GM21526 (cell line): ENCODE measurements around the gene GRAPL.
A peak's percentile ranks its signal among the peaks of the same experiment; 100 is the strongest.
"Not testable (repeated sequence)": the region's sequence is repeated elsewhere in the genome, so short reads cannot be mapped to it uniquely, and the experiment has no call there.

Experiments
- ATAC-seq: cut with Tn5 transposase; IDR thresholded peaks from one replicate; pipeline ENCODE4 v1.9.1; 2021; ENCODE audit warnings: moderate library complexity; ENCODE audit not compliant: unreplicated experiment, low FRiP score

The GRAPL gene

GRCh38 chr17:19127148-19127980 is at the start of gene GRAPL:
Gene GRAPL (plus strand): TSS chr17:19127589. CDS start chr17:19127620, 31 bp downstream.
- not testable (repeated sequence) for ATAC-seq

DNA sequence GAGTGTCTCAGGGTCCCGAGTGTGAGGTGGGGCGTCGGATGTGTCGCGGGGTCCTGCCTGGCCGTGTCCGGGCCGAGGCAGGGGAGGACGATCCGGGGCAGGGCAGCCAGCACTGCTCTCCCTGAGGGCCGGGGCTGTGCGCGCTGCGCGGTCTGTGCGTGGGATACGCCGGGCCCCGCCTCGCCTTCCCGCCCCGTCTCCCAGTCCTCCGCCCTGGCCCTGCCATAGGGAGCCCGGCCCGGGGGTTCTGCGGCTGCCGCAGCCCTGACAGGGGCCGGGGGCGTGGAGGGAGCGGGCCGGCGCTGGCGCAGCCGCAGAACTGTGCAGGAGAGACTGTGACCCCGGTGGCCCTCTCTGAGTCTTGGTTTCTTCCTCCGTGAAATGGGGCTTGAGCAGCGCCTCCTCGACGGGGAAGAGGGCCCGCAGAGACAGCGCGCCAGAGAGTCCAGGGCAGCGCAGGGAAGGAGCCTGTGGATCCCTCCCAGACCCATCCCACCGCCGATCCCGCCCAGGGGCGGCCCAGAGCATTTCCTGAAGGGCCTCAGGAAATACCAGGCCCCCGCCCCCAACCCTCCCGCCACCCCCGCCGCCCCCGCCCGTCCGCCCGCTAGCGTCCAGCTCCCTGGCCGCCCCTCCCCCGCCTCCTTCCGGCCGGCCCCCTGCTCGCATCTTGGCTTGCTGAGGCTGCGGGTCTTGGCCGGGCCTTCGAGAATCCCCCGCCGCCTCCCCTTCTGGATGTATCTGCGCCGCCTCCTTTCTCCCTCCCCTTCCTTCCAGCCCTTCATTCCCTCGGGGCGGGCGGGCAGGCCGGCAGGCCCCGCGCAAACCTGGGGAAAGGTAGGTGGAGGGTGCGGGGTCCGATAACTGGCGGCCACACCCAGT is 38.3 kb upstream of the GRAPL start:
- ATAC-seq: not testable (repeated sequence)

- ATAC-seq: not testable (repeated sequence)
These were observed 37.2 kb upstream of the GRAPL start for GRCh38 chr17:19090058-19090772.

GRCh38 chr17:19092737-19093683 is 34.4 kb upstream of the GRAPL start:
- not testable (repeated sequence) for ATAC-seq

DNA sequence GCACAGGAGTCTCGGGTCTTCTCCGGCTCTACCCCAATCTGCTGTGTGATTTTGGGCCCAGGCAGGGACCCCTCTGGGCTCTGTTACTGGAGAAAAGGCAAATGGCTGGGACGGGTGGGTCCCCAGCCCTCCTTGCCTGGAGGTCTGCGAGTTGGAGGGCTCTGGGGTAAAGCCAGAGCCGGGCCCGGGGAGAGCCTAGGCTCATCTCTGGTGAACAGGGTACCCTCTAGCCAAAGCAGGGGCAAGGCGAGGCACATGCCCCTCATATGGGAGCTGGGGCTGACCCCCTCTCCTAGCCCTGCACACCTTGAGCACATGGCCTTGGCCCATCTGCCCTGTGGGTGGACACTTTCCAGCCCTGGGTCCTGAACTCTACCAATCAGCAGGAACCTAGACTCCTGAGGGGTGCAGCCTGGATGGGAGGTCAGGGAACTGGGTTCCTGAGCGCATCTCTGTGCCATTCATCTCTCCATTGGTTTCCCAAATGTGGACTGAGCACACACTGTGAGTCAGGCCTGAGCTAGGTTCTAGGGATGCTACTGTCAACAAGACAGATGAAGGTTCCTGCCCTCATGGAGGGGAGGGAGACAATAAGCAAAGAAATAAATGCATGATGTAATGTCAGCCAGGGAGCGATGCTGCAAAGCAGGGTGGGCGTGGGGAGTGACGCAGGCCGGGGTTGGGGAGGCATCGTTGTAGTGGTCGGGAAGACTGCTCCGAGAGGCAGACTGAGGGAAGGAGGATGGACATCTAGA is 33.5 kb upstream of the GRAPL start:
- ATAC-seq: not testable (repeated sequence)

GRCh38 chr17:19108517-19108916 is 18.9 kb upstream of the GRAPL start:
- not testable (repeated sequence) for ATAC-seq

DNA sequence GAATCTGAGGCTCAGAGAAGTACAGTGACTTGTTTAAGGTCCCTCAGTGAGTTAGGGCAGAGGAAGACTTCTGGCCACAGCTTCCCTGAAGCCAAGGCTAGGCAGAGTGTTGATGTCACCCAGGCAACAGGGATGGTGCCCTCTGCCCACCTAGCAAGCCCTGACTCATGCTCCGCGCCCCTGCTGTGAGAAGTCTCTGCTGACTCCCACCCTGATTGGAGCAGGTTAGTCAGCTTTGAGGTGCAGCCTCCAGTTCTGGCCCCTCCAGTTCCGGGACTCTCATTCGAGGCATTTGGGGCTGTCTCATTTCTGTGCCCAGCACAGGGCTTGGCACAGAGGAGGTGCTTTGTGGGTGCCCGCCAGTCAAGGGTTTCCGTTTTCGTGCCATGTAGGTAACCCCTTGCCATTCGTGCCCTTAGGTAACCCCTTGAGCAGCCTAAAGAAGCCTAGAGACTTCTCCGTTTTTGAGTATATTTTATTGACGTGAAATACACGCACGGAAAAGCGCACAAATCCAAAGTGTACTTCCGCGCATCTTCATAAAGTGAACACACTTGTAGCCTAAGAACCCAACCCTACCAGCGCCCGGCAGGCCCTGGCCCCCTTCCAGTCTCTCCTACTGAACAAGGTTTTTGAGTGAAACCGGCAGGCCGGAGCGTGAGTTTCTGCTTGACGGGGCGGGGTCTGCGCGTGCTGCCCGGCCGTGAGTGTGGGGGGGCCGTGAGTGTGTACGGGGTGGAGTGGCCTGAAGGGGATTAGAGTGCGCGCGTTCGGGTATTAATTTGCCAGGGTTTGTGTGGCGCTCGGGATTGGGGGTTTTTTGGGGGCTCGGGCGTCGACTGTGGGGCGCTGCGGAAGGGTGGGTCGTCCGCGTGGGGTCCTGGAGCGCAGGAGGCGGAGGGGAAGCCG is 16.9 kb upstream of the GRAPL start:
- ATAC-seq: peak; percentile 20

DNA sequence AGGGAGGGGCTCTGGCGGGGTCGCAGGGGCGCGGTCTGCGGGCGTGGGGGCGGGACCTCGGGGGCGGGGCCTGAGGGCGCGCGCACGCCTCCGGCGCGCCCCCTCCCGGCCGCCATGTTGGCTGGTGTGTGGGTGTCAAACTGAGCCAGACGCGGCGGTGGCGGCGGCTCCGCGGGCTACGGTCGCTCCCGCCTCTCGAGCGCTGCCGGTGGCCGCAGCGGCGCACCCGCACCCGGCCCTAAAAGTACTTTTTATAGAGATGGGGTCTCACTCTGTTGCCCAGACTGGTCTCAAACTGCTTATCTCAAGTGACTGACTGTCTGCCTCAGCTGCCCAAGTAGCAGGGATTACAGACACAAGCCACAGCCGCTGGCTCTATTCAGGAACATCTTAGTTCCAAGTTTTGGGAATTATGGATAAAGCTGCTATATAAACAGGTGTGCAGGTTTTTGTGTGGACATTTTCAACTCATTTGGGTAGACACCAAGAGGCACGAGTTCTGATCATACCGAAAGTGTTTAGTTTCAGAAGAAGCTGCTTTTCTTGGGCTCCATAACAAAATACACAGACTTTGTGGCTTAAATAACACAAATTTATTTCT is 16.2 kb upstream of the GRAPL start:
- peak; percentile 70 for ATAC-seq

GRCh38 chr17:19111801-19112458 is 15.5 kb upstream of the GRAPL start:
- peak; percentile 20 for ATAC-seq

GRCh38 chr17:19112459-19112826 is 14.9 kb upstream of the GRAPL start:
- ATAC-seq: not testable (repeated sequence)

DNA sequence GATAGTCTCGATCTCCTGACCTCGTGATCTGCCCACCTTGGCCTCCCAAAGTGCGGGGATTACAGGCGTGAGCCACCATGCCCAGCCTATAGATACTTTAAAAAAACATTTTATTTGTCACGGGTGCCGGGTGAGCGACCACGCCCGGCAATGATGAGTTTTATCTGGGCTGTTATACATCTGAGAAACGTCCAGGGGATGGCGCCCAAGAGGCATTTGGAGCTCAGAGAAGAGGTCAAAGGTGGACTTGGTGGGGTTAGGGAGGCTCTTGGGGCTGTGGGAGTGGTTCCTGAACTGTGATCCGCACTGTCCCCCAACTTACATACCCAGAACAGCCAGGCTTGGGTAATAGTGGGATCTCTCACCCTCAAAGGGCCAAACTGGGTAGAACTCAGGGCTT is 8.7 kb upstream of the GRAPL start:
- peak; percentile 62 for ATAC-seq

DNA sequence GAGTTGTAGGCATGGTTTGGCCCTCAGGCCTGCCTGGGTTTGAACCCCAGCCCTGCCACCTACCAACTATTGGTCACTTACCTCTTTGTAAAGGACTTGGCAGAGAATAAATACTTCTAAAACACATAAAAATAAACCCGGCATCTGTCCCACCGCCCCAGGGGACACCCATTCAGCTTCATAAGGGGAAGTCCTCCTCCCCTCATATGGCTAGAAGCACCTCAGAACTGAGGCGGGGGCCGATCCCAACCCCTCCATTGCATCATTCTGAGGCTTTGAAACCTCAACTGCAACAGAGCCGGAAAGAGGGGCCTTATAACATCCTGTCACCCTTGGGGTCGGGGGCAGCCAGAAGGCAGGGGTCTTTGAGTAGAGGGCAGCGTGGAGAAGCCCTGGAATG is 2.1 kb upstream of the GRAPL start:
- ATAC-seq: not testable (repeated sequence)

GRCh38 chr17:19129500-19129899 is 2.1 kb downstream of the GRAPL start:
- not testable (repeated sequence) for ATAC-seq

DNA sequence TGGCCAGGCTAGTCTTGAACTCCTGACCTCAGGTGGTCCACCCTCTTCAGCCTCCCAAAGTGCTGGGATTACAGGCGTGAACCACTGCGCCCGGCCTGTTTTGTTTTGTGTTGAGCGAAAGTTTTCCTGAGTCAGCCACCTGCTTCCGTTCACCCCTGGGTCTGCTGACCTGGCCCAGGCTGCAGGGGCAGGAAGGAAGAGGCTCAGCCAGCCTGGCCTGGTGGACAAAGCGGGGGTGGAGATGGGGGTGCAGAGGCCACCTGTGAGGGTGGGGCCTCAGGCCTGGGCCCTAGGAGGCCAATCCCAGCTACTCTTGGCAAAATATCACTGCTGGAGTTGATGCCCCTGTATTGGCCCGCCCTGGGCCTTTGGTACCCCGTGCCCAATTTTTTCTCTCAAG is 3.7 kb downstream of the GRAPL start:
- ATAC-seq: not testable (repeated sequence)

- ATAC-seq: not testable (repeated sequence)
These were observed 4.4 kb downstream of the GRAPL start for GRCh38 chr17:19131772-19132171.

- ATAC-seq: not testable (repeated sequence)
These were observed 6.4 kb downstream of the GRAPL start for GRCh38 chr17:19133793-19134192.

DNA sequence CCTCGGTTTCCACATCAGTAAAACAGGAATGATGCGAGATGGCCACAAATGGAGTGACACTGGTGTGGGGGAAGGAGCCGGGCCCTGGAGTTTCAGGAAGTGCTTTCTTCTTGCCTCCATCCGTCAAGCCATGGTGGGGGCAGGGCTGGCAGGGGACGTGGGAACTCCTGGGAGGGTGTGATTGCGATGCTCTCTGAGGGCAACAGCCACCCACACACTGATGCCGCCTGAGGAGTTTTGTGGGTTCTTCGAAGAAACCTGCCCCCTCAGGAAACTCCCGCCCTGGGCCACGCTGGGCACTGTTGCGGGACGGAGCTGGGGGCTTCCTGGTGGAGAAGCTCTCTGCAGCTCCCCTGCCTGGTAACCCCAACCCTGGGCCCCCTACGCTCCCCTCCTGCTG is 8.0 kb downstream of the GRAPL start:
- ATAC-seq: not testable (repeated sequence)
